Neural cell (in vitro differentiated cells): ENCODE results near the gene STARD13.

Source experiments
- EP300 ChIP-seq: fragments of 450-650 bp; conservative IDR thresholded peaks from 2 replicates; pipeline ENCODE4 v1.6.1; 2014; ENCODE audit warnings: antibody characterized with exemption, mild to moderate bottlenecking, moderate library complexity; ENCODE audit not compliant: poor library complexity, severe bottlenecking
- EZH2 ChIP-seq: fragments of 200-600, 300-800 bp; shearing (Covaris generic), sonication (generic); IDR thresholded peaks from 2 replicates; pipeline ENCODE4 v1.6.1; 2014; ENCODE audit warnings: antibody characterized with exemption, low read length, borderline replicate concordance, mild to moderate bottlenecking; ENCODE audit not compliant: insufficient read depth, poor library complexity, severe bottlenecking
- MXI1 ChIP-seq: fragments of 450-650 bp; conservative IDR thresholded peaks from 2 replicates; pipeline ENCODE4 v1.6.1; 2014; ENCODE audit warnings: antibody characterized with exemption, mild to moderate bottlenecking; ENCODE audit not compliant: poor library complexity, severe bottlenecking
- POLR2AphosphoS5 ChIP-seq: IDR thresholded peaks from 2 replicates; pipeline ENCODE4 v1.6.1; 2012
- RAD21 ChIP-seq: fragments of 450-650 bp; conservative IDR thresholded peaks from 2 replicates; pipeline ENCODE4 v1.6.1; 2014; ENCODE audit warnings: antibody characterized with exemption, mild to moderate bottlenecking, moderate library complexity
- SMC3 ChIP-seq: fragments of 450-650 bp; conservative IDR thresholded peaks from 2 replicates; pipeline ENCODE4 v1.6.1; 2014; ENCODE audit warnings: antibody characterized with exemption, mild to moderate bottlenecking, moderate library complexity; ENCODE audit not compliant: poor library complexity
- TAF1 ChIP-seq: IDR thresholded peaks from 2 replicates; pipeline ENCODE4 v1.6.1; 2012; ENCODE audit warnings: low read depth
- TF ChIP-seq, protein P1 (sequence below): fragments of 450-650 bp; IDR thresholded peaks from 2 replicates; pipeline ENCODE4 v1.5.1; 2014; ENCODE audit warnings: antibody characterized with exemption, mild to moderate bottlenecking, moderate library complexity; ENCODE audit not compliant: poor library complexity, severe bottlenecking
- TF ChIP-seq, protein P2 (sequence below): IDR thresholded peaks from 2 replicates; pipeline ENCODE4 v1.6.1; 2012; ENCODE audit warnings: borderline replicate concordance

DNA sequence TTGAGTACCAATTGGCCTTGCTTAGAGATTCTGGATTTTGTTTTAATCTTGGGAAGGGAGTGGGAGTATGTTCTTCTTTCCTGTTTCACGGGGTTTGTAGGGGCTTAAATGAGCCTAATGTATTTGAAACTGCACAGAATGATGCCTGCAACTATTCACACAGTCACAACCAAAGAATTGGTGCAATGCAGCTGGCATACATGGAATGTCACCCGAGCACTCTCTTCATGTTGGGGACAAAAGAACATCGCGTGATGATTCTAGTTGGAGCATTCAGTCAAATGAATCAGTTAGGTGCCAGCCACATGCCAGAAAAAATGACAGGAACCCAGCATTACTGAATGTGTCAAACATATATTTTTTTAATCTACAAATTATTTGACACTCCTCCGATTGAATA lies 22.1 kb downstream of the STARD13 start:
- TF ChIP-seq POLR2AphosphoS5 (no peak), EP300 (no peak), TAF1 (no peak), RAD21 (no peak), EZH2 (no peak), MXI1 (no peak), SMC3 (no peak)
- TF ChIP-seq, protein P1, sequence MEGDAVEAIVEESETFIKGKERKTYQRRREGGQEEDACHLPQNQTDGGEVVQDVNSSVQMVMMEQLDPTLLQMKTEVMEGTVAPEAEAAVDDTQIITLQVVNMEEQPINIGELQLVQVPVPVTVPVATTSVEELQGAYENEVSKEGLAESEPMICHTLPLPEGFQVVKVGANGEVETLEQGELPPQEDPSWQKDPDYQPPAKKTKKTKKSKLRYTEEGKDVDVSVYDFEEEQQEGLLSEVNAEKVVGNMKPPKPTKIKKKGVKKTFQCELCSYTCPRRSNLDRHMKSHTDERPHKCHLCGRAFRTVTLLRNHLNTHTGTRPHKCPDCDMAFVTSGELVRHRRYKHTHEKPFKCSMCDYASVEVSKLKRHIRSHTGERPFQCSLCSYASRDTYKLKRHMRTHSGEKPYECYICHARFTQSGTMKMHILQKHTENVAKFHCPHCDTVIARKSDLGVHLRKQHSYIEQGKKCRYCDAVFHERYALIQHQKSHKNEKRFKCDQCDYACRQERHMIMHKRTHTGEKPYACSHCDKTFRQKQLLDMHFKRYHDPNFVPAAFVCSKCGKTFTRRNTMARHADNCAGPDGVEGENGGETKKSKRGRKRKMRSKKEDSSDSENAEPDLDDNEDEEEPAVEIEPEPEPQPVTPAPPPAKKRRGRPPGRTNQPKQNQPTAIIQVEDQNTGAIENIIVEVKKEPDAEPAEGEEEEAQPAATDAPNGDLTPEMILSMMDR = no peak
- TF ChIP-seq, protein P2, sequence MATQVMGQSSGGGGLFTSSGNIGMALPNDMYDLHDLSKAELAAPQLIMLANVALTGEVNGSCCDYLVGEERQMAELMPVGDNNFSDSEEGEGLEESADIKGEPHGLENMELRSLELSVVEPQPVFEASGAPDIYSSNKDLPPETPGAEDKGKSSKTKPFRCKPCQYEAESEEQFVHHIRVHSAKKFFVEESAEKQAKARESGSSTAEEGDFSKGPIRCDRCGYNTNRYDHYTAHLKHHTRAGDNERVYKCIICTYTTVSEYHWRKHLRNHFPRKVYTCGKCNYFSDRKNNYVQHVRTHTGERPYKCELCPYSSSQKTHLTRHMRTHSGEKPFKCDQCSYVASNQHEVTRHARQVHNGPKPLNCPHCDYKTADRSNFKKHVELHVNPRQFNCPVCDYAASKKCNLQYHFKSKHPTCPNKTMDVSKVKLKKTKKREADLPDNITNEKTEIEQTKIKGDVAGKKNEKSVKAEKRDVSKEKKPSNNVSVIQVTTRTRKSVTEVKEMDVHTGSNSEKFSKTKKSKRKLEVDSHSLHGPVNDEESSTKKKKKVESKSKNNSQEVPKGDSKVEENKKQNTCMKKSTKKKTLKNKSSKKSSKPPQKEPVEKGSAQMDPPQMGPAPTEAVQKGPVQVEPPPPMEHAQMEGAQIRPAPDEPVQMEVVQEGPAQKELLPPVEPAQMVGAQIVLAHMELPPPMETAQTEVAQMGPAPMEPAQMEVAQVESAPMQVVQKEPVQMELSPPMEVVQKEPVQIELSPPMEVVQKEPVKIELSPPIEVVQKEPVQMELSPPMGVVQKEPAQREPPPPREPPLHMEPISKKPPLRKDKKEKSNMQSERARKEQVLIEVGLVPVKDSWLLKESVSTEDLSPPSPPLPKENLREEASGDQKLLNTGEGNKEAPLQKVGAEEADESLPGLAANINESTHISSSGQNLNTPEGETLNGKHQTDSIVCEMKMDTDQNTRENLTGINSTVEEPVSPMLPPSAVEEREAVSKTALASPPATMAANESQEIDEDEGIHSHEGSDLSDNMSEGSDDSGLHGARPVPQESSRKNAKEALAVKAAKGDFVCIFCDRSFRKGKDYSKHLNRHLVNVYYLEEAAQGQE = no peak
